ENCODE data around the gene CA12. TPM values are rescaled to one million over a fixed set of nuclear protein-coding genes. Genes with fewer than 3 reads are reported as not detected.

CA12 gene
- total and polyA plus RNA-seq, 2 donors (not counting 3 experiments of a cell fraction or from before 2014, with no cell fraction given), result 1.1 to 5.9 TPM

DNA sequence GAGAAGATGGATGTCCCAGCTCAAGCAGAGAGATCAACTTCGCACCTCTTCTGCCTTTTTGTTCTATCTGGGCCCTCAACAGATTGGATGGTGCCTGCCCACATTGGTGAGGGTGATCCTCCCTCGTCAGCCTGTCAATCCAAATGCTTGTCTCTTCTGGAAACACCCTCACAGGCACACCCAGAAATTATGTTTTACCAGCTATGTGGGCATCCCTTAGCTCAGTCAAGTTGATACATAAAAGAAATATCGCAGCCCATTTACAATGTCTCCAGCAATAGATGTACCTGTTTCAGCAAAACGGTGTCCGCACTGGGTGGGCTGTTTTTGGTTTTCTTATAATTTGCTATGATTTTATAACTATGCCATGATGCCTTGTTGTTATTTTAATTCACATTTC lies 27.5 kb upstream of the CA12 start:
- intact Hi-C loops (cut with micrococcal nuclease) (loop anchor here (5.0 kb wide), 1 partner anchor 93 kb away; the partner anchor contains the start of gene USP3), dilution Hi-C loops (cut with MboI; ENCODE audit: extremely low pct_ligation_motif_present, low sequenced_read_pairs) (no loop called here)
- ChIA-PET POLR2A (no interaction called here), CTCF (interaction anchor here (2.9 kb wide), 1 partner anchor 58 kb away, joined by 10 read pairs; no protein-coding TSS in a partner anchor)
- H3K27me3 ChIP-seq (ENCODE audit: control insufficient read depth in 2 of 2, insufficient read depth in 2 of 2, low read length in 2 of 2), result peaks cover 0 to 4% of the 10 kb centered on the region in 2 experiments
- no peaks in the 10 kb centered on the region for H4K20me1 ChIP-seq (replicated peaks; ENCODE audit: control insufficient read depth, extremely low read depth, insufficient read depth, low read length)
- no peak overlapping the region for H2AFZ ChIP-seq (ENCODE audit: low read depth, low read length)
- no peaks in the 10 kb centered on the region for H3K9me3 ChIP-seq (replicated peaks; ENCODE audit: control insufficient read depth, insufficient read depth, low read length)
- no peak overlapping the region for H3K9ac ChIP-seq (replicated peaks; ENCODE audit: extremely low read depth, insufficient read depth, low read length)
- no peak for FAIRE-seq
- no peaks in the 10 kb centered on the region for H3K9me1 ChIP-seq (replicated peaks; ENCODE audit: control insufficient read depth, extremely low read depth, insufficient read depth, low read length)
- no peak for DNase-seq (ENCODE audit: low read depth, low spot score)
- no peak overlapping the region for H3K4me3 ChIP-seq (replicated peaks in 1 of 3; ENCODE audit: insufficient read depth in 1 of 3, low read depth in 1 of 3, low read length in 3 of 3)
- H3K27ac ChIP-seq (ENCODE audit: insufficient read depth, low read depth, low read length), result no peak overlapping the region
- TF ChIP-seq POLR2AphosphoS5 (IDR thresholded peaks at IDR 0.05; ENCODE audit: insufficient read depth, low read depth, low read length), result no peak
- TF ChIP-seq MYC (IDR thresholded peaks at IDR 0.05; ENCODE audit: low read depth, low read length), result no peak
- TF ChIP-seq, protein P1, sequence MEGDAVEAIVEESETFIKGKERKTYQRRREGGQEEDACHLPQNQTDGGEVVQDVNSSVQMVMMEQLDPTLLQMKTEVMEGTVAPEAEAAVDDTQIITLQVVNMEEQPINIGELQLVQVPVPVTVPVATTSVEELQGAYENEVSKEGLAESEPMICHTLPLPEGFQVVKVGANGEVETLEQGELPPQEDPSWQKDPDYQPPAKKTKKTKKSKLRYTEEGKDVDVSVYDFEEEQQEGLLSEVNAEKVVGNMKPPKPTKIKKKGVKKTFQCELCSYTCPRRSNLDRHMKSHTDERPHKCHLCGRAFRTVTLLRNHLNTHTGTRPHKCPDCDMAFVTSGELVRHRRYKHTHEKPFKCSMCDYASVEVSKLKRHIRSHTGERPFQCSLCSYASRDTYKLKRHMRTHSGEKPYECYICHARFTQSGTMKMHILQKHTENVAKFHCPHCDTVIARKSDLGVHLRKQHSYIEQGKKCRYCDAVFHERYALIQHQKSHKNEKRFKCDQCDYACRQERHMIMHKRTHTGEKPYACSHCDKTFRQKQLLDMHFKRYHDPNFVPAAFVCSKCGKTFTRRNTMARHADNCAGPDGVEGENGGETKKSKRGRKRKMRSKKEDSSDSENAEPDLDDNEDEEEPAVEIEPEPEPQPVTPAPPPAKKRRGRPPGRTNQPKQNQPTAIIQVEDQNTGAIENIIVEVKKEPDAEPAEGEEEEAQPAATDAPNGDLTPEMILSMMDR (IDR thresholded peaks at IDR 0.05; ENCODE audit: extremely low read depth in 1 of 2, insufficient read depth in 1 of 2, low read depth in 1 of 2, low read length in 2 of 2), result no peak
- TF ChIP-seq, protein P2, sequence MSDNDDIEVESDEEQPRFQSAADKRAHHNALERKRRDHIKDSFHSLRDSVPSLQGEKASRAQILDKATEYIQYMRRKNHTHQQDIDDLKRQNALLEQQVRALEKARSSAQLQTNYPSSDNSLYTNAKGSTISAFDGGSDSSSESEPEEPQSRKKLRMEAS (IDR thresholded peaks at IDR 0.05; ENCODE audit: insufficient read depth, insufficient read length), result no peak
- TF ChIP-seq EZH2 (IDR thresholded peaks at IDR 0.05; ENCODE audit: borderline replicate concordance, low read depth, low read length, severe bottlenecking), result no peak
- TF ChIP-seq GATA2 (IDR thresholded peaks at IDR 0.05; ENCODE audit: insufficient read depth, insufficient read length, low read depth, low read length), result no peak
- no peak for TF ChIP-seq FOS (IDR thresholded peaks at IDR 0.05; ENCODE audit: borderline replicate concordance, insufficient read depth, low read length)
- no peak for TF ChIP-seq JUN (IDR thresholded peaks at IDR 0.05; ENCODE audit: borderline replicate concordance, insufficient read depth, insufficient read length, low read depth)
- no peak for TF ChIP-seq POLR2A (IDR thresholded peaks at IDR 0.05; ENCODE audit: low read depth, low read length)
- no peaks in the 10 kb centered on the region for H3K79me2 ChIP-seq (ENCODE audit: control insufficient read depth, insufficient read depth, low read length)
- peaks cover 16% of the 10 kb centered on the region for H3K4me1 ChIP-seq (ENCODE audit: control insufficient read depth, extremely low read depth, insufficient read depth, low read length)
- H3K36me3 ChIP-seq (ENCODE audit: control insufficient read depth in 2 of 2, extremely low read depth in 1 of 2, insufficient read depth in 2 of 2, low read length in 2 of 2), result no peaks in the 10 kb centered on the region
- H3K4me2 ChIP-seq (ENCODE audit: insufficient read depth, low read length), result no peak overlapping the region
- BruUV-seq (replicated peaks), result no TSS peak

Data from endothelial cell of umbilical vein (primary cell).